Uterus (tissue), 4 donors: Measurements from ENCODE around the gene ZBTB20. TPM values are rescaled to one million over a fixed set of nuclear protein-coding genes. Genes with fewer than 3 reads are reported as not detected.
A peak's percentile ranks its signal among the peaks of the same experiment; 100 is the strongest.

Experiments used
- DNase-seq, 2 donors: peaks; one replicate each; pipeline ENCODE4 v3.0.0-alpha.2; 2019 to 2020
- H3K27ac ChIP-seq, 2 donors: fragments of 200-600 bp; sonication (generic); 1 replicate in 1 of 2; 2 replicates in 1 of 2; pipeline ENCODE4 v1.5.1; 2016 to 2018
- H3K27me3 ChIP-seq, 2 donors: fragments of 200-600 bp; sonication (generic); one replicate each; pipeline ENCODE4 v1.5.1; 2018 to 2019; ENCODE audit warnings: control low read depth in 1 of 2
- H3K36me3 ChIP-seq, 2 donors: fragments of 200-600 bp; sonication (generic); one replicate each; pipeline ENCODE4 v1.5.1; 2019; ENCODE audit warnings: control low read depth in 1 of 2
- H3K4me1 ChIP-seq, 2 donors: fragments of 200-600 bp; sonication (generic); one replicate each; pipeline ENCODE4 v1.5.1; 2018 to 2019; ENCODE audit warnings: control low read depth in 1 of 2
- H3K4me3 ChIP-seq, 2 donors: fragments of 200-600 bp; sonication (generic); 1 replicate in 1 of 2; 2 replicates in 1 of 2; pipeline ENCODE4 v1.5.1; 2018 to 2019; ENCODE audit warnings: mild to moderate bottlenecking in 1 of 2
- H3K9me3 ChIP-seq, 2 donors: fragments of 200-600 bp; sonication (generic); one replicate each; pipeline ENCODE4 v1.5.1; 2019; ENCODE audit warnings: control low read depth in 1 of 2
- CTCF ChIP-seq, 4 experiments: fragments of 200-600 bp in 2 of 4; fragments of 450-650 bp in 2 of 4; sonication (generic) in 2 of 4; IDR thresholded peaks; one replicate each; pipeline ENCODE4 v1.5.1; 2016 to 2019; ENCODE audit warnings: antibody characterized with exemption in 4 of 4, mild to moderate bottlenecking in 2 of 4, moderate library complexity in 1 of 4
- POLR2A ChIP-seq, 2 donors: fragments of 450-650 bp; IDR thresholded peaks; one replicate each; pipeline ENCODE4 v1.6.1; 2016; ENCODE audit warnings: antibody characterized with exemption in 2 of 2, mild to moderate bottlenecking in 1 of 2, moderate library complexity in 1 of 2
- intact Hi-C: fragments of 100-400 bp; cut with DNase I; formaldehyde crosslinking; loops from one replicate; pipeline ENCODE4 v1.15.1; 2023; ENCODE audit warnings: low total_unique reads
- total RNA-seq, 4 donors: library from RNA; depleted of rRNA in 3 of 4; stranded (reverse); fragments of >200 nt in 3 of 4; gene quantifications; one replicate each; pipeline versions ENCODE4 v1.1.0 to v1.2.4, GENCODE V29; 2014 to 2023
- donor health status: DM: yes; HTN: yes; CAD: no.

ZBTB20 gene
- total RNA-seq, 4 donors from 2014 or later, result 35.6 to 157 (median 85.1) TPM

GRCh38 chr3:114623420-114624046 is 523.6 kb downstream of the ZBTB20 start:
- no peaks in the 10 kb centered on the region for H3K36me3 ChIP-seq
- peak overlapping the region; percentile 34 to 48 for H3K4me3 ChIP-seq
- no peak for TF ChIP-seq POLR2A (IDR thresholded peaks at IDR 0.05)
- no peak for TF ChIP-seq CTCF (IDR thresholded peaks at IDR 0.05)
- no peak for DNase-seq
- no peaks in the 10 kb centered on the region for H3K9me3 ChIP-seq
- H3K27me3 ChIP-seq, result no peaks in the 10 kb centered on the region
- intact Hi-C loops, result no loop called here
- H3K4me1 ChIP-seq, result peaks cover 3 to 20% of the 10 kb centered on the region in 2 donors
- peak overlapping the region; percentile 89 to 99 for H3K27ac ChIP-seq

GRCh38 chr3:114622001-114622400 is 525.1 kb downstream of the ZBTB20 start:
- Histone ChIP-seq H3K36me3 (no peaks in the 10 kb centered on the region), H3K27ac (peak overlapping the region in 1 of 2 donors; percentile 99), H3K9me3 (no peaks in the 10 kb centered on the region), H3K4me3 (no peak overlapping the region), H3K4me1 (peaks cover 3 to 16% of the 10 kb centered on the region in 2 donors), H3K27me3 (no peaks in the 10 kb centered on the region)
- no peak for DNase-seq
- TF ChIP-seq POLR2A (IDR thresholded peaks at IDR 0.05) (no peak), CTCF (IDR thresholded peaks at IDR 0.05) (no peak)
- intact Hi-C loops, result no loop called here

- no peak for TF ChIP-seq CTCF (IDR thresholded peaks at IDR 0.05)
- TF ChIP-seq POLR2A (IDR thresholded peaks at IDR 0.05), result no peak
- no peaks in the 10 kb centered on the region for H3K27me3 ChIP-seq
- no peak overlapping the region for H3K27ac ChIP-seq
- no peaks in the 10 kb centered on the region for H3K36me3 ChIP-seq
- no peak for DNase-seq
- no peaks in the 10 kb centered on the region for H3K9me3 ChIP-seq
- intact Hi-C loops, result no loop called here
- H3K4me3 ChIP-seq, result no peak overlapping the region
- H3K4me1 ChIP-seq, result peaks cover 3 to 4% of the 10 kb centered on the region in 2 donors
Measured at GRCh38 chr3:114619771-114620170, 527.3 kb downstream of the ZBTB20 start.

GRCh38 chr3:114615523-114616085 is 531.5 kb downstream of the ZBTB20 start:
- intact Hi-C loops, result no loop called here
- TF ChIP-seq CTCF (IDR thresholded peaks at IDR 0.05) (no peak), POLR2A (IDR thresholded peaks at IDR 0.05) (no peak)
- H3K9me3 ChIP-seq, result no peaks in the 10 kb centered on the region
- H3K36me3 ChIP-seq, result no peaks in the 10 kb centered on the region
- no peak for DNase-seq
- no peak overlapping the region for H3K27ac ChIP-seq
- H3K4me1 ChIP-seq, result no peaks in the 10 kb centered on the region
- no peaks in the 10 kb centered on the region for H3K27me3 ChIP-seq
- H3K4me3 ChIP-seq, result no peak overlapping the region

- TF ChIP-seq CTCF (IDR thresholded peaks at IDR 0.05), result no peak
- TF ChIP-seq POLR2A (IDR thresholded peaks at IDR 0.05), result no peak
- no peak for DNase-seq
- H3K9me3 ChIP-seq, result no peaks in the 10 kb centered on the region
- no peaks in the 10 kb centered on the region for H3K27me3 ChIP-seq
- H3K4me3 ChIP-seq, result no peak overlapping the region
- intact Hi-C loops, result no loop called here
- no peaks in the 10 kb centered on the region for H3K4me1 ChIP-seq
- H3K27ac ChIP-seq, result no peak overlapping the region
- H3K36me3 ChIP-seq, result no peaks in the 10 kb centered on the region
Measured at GRCh38 chr3:114609973-114610630, 537.0 kb downstream of the ZBTB20 start.
